Measurements from ENCODE around the gene PLA2G12B.
A peak's percentile ranks its signal among the peaks of the same experiment; 100 is the strongest.
"Not testable (repeated sequence)": the region's sequence is repeated elsewhere in the genome, so short reads cannot be mapped to it uniquely, and the experiment has no call there.

The PLA2G12B gene, protein sequence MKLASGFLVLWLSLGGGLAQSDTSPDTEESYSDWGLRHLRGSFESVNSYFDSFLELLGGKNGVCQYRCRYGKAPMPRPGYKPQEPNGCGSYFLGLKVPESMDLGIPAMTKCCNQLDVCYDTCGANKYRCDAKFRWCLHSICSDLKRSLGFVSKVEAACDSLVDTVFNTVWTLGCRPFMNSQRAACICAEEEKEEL

DNA sequence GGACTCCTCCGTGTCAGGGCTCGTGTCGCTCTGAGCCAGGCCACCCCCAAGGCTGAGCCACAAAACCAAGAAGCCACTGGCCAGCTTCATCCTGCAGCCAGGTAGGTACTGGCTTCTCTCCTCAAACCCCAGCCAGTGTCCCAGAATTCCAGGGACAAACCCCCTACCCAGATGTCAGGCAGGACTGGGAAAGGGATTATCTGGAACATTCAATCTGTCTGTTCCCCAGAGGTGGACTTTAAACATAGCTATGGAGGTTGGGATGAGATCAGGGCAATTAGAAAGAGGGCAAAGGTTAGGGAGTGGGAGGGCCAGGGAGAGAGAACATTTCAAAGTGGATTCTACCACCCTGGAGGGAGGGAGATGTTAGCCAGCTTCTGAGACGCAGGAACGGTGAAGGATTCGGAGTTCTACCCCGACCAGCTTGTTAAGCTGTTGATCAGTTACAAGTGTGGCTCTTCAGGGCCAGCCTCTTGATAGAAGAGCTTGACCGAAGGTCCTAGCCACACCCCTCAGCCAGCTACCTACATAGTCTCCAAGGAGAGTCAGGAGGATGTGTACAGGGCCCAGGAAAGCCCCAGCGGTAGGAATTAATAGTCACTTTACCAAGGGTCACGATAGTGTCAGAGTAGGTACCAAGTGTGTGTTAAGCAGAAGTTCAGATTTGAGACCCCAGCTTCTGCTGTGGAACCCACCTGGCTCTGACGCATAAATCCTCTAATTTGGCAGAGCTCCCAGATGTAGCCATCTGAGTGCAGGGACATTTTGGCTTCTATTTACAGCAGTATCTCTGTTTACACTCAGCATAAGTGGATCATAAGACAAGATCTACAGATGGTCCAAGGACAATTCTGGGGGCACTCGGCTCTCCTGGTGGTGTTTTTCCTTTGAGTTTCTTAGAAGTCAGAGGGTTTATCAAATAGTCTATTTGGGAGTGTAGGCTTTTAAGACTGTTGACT, at the start of gene PLA2G12B:
Gene PLA2G12B, minus strand, starts transcription at position 211 of the 959 bp plus-strand sequence. Its CDS starts 121 bp downstream, at position 90.
- no peak for DNase-seq

DNA sequence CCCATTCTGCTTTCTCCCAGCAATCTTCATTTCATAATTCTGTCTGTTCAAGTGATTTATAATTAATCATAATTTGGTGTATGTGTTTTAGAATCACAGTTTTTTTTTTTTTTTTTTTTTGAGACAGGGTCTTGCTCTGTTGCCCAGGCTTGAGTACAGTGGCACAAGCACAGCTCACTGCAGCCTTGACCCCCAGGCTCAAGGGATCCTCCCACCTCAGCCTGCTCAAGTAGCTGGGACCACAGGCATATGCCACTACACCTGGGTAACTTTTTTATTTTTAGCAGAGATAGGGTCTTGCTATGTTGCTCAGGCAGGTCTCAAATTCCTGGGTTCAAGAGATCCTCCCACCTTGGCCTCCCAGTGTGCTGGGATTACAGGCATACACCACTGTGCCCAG, 49.2 kb upstream of the PLA2G12B start:
- DNase-seq: no peak

DNA sequence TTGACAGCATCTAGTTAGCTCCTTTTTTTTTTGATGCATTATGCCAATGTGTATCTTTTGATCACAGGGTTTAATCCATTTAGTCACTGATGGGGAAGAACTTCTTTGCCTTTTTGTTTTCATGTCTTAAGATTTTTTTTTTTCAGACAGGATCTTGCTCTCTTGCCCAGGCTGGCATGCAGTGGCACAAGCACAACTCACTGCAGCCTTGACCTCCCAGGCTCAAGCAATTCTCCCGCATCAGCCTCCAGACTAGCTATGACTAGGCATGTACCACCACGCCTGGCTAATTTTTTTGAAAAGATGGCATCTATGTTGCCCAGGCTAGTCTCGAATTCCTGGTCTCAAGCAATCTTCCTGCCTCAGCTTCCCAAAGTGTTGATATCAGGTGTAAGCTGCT, 46.4 kb upstream of the PLA2G12B start:
- no peak for DNase-seq

DNA sequence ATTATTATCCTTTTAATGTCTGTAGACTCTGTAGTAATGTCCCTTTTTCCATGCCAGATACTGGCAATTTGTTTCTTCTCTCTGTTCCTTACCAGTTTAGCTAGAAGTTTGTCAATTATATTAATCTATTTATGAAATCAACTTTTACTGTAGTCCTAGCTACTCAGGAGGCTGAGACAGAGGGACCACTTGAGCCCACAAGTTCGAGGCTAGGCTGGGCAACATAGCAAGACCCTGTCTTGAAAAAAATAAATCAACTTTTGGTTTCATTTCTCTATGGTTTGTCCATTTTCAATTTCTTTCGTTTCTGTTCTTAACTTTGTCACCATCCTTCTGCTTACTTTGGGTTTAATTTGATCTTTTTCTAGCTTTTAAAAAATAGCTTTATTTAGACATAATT, 42.5 kb upstream of the PLA2G12B start:
- no peak for DNase-seq

DNA sequence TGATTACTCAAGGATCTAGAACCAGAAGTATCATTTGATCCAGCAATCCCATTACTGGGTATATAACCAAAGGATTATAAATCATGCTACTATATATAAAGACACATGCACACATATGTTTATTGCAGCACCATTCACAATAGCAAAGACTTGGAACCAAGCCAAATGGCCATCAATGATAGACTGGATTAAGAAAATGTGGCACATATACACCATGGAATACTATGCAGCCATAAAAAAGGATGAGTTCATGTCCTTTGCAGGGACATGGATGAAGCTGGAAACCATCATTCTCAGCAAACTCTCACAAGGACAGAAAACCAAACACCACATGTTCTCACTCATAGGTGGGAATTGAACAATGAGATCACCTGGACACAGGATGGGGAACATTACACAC, 40.9 kb upstream of the PLA2G12B start:
- not testable (repeated sequence) for DNase-seq

DNA sequence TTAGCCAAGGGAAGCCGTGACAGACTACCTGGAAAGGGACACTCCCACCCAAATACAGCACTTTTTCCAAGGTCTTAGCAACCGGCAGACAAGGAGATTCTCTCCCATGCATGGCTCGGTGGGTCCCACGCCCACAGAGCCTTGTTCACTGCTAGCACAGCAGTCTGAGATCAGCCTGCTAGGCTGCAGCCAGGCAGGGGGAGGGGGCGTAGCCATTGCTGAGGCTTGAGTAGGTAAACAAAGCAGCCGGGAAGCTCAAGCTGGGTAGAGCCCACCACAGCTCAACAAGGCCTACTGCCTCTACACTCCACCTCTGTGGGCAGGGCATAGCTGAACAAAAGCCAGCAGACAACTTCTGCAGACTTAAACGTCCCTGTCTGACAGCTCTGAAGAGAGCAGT, 35.2 kb upstream of the PLA2G12B start:
- DNase-seq: not testable (repeated sequence)

DNA sequence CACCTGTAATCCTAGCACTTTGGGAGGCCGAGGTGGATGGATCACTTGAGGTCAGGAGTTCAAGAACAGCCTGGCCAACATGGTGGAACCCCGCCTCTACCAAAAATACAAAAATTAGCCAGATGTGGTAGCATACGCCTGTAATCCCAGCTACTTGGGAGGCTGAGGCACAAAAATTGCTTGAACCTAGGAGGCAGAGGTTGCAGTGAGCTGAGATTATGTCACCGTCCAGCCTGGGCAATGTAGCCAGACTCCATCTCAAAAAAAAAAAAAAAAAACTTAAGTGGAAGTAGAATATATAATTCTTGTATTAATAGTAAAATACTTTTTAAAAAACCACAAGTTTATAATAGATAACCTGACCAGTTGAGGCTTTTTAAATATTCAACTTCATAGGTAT, 30.0 kb upstream of the PLA2G12B start:
- not testable (repeated sequence) for DNase-seq

DNA sequence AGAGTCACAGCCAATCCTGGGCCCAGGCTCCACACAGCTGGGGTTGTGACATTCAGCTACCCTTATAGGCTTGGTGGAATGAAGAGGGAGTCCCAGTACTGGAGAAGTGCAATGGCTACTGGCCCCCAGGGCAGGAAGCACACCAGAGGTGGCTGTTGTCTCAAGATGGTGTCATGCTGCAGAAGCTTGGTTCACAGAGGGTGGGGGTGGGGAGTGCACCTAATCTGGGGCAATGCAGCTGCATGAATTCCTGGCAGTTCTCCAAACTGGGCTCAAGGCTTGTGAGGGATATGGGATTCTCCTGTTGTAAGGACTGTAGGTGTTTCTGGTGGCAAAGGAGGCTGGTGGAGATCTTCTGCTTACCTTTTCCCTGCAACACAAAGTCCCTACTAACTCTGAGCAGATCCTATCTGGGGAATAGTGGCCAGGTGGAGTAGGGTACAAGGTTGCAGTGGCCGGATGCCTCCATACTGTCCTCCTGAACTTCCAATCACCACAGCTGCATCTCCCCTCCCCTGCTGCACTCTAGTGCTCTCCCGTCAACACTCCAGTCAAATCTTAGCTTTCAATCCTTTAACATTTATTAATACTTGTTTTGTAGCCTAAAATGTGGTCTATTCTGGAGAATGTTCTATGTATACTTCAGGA, 27.4 kb upstream of the PLA2G12B start:
- DNase-seq: peak in 1 of 3 donors; percentile 2

DNA sequence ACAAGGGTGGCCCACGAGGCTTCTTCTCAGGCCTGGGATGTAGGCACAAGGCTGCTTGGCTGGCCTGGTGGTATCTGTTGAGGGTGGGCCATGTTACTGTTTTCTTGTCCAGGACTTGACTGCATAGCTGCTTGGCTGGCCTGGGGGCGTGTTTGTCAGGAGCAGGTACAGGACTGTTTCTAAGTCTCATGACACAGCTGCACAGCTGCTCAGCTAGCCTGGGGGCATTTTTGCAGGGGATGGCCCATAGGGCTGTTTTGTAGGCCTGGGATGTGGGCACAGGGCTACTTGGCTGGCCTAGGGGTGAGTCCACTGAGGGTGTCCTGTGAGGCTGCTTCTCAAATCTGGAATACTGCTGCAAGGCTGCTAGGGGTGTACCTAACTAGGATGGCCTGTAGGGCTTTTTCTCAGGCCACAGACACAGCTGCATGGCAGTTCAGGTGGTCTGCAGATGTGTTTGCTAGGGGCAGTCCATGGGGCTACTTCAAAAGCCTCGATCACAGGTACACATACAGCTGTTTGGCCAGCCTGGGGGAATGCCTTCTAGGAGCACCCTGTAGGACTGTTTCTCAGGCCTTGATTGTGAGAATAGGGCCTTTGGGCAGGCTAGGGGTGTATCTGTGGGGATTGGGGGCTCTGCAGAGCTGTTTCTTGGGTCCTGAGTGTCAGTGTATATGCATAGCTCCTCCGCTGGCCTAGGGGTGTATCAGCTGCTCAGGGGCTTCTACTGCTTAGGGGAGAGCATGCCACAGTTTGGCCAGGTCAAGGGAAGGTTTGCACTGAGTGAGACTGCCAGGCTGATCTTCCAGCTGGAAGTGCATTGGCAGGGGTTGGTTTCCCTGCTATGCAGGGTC, 26.6 kb upstream of the PLA2G12B start:
- DNase-seq: no peak

DNA sequence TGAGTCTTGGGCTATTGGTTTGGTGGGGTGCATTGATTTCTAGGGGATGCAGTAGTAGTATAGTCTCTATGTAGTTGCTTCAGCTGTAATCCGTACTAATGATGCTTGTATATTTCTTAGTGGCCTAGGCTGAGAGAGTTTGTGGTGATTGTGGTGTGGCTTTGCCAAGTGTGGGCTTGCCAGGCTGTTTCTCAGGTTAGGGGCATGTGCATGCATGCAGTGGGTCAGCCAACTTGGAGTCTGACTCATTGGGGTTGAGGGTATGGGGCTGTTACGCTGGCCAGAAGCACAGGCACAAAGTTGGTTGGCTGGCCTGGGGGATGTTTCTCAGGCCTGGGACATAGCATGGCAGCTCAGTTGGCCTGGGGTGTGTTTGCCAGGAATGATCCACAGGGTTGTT, 25.7 kb upstream of the PLA2G12B start:
- DNase-seq: no peak

DNA sequence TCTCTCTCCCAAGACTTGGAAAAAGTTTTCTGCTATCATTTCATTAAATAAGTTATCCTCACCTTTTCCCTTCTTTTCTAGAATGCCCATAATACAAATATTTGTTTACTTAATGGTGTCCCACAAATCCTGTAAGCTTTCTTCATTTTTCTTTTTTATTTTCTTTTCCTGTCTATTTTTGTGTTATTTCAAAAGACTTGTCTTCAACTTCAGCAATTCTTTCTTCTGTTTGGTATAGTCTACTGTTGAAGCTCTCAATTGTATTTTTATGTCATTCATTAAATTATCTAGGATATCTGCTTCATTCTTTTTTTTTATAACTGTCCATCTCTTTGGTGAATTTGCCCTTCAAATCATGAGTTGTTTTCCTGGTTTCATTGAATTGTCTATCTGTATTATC, 25.1 kb upstream of the PLA2G12B start:
- no peak for DNase-seq

DNA sequence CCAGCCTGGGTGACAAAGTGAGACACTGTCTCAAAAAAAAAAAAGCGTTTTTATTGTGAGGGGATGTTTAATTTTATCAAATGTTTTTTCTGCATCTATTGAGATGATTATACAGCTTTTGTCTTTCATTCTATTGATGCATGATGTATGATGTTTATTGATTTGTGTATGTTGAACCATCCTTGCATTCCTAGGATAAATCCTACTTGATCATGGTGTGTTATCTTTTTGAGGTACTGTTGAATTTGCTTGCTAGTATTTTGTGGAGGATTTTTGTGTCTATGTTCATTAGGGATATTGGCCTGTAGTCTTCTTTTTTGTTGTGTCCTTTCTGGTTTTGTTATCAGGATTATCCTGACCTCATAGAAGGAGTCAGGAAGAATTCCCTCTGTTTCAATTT, 22.3 kb upstream of the PLA2G12B start:
- DNase-seq: no peak

DNA sequence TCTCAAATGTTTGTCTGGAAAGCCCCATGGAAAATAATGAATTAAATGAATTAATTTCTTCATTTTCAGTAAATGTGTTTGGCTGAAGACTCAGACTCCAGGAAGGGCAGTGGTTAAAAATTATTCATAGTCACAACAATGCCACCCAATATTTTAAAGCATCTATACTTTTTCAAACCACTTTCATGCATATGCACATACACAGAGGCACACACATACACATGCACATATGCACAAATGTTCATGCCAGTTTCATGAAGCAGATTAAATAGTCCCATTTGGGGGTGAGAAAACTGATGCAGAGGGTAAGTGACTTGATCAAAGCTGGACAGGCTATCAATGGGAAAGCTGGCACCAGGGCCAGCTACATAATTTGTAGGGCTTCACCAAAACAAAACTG, 1.4 kb upstream of the PLA2G12B start:
- no peak for DNase-seq

DNA sequence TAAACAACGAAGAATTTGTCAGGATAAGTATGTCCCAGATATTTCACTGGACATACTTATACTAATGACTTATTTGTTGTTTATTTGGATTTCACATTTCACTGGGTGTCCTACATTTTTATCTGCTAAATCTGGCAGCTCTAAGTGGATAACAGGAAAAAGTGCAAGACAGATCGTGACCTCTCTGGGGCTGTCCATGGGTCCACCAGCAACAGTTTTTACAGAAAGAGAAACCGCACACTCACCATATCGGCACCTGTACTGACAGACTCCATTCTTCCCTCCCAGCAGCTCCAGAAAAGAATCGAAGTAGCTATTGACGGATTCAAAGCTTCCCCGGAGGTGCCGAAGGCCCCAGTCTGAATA, 393 bp downstream of the PLA2G12B start:
- DNase-seq: no peak

DNA sequence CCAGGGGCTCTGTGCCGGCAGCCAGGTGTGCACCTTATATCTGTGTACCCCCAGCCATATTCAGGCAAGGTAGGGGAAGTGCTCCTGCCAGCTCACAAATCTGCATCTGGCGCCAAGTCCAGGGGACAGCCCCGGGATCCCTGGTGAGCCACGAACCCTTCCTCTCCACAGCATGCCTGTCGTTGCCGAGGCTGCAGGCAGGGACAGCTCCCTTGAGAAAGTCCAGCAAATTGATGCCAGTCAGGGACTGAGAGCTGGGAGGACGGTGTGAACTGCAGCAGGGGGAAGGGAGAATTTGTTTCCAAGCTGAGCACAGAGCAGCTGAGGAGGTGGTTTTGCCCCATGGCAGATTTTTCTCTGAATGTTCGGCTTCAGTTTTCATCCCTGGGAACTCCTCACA, 919 bp downstream of the PLA2G12B start:
- no peak for DNase-seq

DNA sequence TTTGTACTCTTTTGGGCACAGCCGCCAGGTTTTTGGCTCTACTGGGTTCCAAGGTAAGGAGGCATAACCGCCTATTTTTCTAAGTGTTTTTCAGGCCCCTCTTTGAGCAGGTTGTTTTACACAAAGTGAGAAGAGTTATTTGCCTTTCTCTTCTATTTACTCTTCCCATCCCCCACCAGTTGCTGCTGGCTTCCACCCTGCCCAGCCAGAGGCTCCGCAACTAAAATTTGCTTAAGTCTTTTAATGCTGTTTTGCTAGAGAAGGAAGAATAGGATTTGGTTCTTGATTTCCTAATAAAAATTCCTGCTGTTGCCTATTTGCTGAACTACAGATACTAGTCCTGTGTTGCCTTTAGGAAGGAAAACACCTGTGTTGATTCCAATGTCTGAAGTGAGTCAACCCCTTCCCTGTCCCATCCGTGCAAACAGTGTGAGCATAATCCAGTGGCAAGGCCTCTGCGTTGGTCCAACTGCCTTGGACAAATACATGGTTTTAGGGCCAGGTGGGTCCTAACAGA, 1.9 kb downstream of the PLA2G12B start:
- DNase-seq: no peak

DNA sequence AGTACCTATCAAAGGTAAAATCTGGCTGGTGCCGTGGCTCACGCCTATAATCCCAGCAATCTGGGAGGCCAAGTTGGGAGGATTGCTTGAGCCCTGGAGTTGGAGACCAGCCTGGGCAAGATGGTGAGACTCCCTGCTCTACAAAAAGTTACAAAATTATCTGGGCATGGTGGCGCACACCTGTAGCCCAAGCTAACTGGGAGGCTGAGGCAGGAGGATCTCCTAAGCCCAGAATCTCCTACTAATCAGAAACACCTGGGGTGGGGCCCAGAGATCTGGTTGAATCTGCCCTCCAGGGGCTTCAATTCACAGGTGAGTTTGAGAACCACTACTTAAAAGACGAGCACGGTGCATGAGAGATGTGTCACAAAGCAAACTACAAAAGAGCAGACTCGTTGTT, 2.4 kb downstream of the PLA2G12B start:
- no peak for DNase-seq

DNA sequence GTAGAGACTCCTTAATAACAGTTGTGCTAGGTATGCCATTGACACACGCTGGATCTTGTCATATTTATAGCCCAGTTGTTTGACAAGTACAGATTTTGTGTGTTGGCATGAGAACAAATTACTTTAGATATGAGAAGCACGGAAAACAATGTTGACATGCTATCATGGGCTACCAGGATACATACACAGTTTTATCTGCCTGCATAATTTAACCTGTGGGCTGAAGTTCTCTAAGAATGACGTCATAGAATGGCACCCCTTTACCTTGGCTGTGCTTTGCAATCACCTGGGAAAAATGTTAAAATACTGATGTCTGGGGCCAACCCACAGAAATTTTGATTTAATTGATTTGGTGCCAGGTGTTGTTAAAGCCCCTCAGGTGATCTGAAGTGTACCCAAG, 2.8 kb downstream of the PLA2G12B start:
- no peak for DNase-seq

DNA sequence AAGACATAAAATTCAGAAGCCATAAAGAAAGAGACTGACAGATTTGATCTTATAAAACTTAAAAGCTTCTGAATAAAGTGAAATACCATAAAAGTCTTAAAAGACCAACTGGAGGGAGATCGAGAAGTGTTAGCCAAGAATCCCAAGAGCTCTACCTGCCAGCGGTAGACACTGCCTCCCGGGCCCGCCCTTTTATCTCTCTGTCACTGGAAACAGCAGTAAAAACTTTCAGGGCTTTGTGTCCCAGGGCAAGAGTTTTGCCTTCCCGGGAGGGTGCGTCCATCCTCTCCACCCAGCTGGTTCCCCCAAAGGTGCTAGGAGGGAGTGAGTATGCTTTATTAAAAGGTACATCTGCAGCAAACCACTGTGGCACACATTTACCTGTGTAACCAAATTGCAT, 5.8 kb downstream of the PLA2G12B start:
- no peak for DNase-seq

DNA sequence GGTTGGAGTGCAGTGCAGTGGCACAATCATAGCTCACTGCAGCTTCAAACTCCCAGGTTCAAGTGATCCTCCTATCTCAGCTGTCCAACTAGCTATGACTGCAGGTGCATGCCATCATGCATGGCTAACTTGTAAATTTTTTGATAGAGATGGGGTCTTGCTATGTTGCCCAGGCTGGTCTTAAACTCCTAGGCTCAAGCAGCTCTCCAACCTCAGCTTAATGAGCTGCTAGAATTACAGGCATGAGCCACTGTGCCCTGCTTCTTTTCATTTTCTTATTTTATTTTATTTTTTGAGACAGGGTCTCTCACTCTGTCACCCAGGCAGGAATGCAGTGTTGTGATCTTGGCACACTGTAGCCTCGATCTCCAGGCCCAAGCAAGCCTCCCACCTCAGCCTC, 7.6 kb downstream of the PLA2G12B start:
- DNase-seq: no peak

DNA sequence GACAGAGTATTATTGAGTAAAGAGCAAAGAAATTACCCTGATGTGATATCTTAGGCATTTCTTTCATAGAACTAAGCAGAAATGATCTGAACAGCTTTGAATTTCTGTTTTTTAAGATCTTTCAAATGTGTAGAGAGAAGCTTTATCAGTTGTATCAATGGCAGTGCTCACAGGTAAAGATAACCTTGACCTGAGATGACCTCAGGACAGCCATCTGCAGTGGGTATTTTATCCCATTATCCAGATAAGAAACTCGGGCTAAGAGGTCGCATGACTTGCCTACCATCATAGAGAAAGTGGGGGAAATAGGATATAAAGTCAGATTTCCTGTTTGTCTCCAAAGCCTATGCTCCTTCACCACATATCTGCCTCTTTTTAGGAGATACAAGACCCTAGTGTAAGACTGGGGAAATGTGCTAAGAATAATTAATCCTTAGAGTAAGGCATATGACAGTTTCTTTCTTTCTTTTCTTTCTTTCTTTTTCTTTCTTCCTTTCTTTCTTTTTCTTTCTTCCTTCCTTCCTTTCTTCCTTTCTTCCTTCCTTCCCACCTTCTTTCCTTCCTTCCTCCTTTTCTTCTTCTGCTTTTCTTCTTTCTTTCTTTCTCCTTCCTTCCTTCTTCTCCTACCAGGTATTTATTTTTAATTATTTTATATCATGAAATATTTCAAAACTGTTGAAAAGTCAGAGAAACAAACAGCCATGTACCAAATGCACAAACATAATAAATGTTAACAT, 10.9 kb downstream of the PLA2G12B start:
- no peak for DNase-seq

DNA sequence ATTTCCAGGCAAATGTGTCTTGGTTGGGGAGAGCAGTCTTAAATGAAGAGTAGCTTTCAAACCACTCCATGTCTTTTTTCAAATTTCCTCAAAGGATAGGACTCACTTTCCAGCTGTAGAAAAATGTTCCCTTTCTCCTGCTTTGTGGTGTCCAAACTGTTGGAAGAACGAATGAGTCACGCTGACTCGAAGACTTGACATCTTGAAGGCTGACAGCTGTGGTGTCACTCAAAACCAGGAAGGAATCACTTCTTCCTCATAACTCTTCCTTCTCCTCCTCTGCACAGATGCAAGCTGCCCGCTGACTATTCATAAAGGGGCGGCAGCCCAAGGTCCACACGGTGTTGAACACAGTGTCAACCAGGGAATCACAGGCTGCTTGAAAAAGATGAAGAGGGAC, 19.2 kb downstream of the PLA2G12B start:
- peak; percentile 46 to 60 (median 59) for DNase-seq

Measured in suppressor macrophage treated with lipopolysaccharide for 1 hour (primary cell).